Caco-2 (cell line): ENCODE results near the gene LCOR. TPM values are rescaled to one million over a fixed set of nuclear protein-coding genes. Genes with fewer than 3 reads are reported as not detected.

Experiments used
- BruUV-seq: library from RNA; stranded (reverse); fragments of 400-500 nt; replicated peaks from 2 replicates; lab custom pipeline; 2021; lab: Mats Ljungman, UMichigan
- CTCF ChIA-PET: fragments of 300-600 bp; sonication (Branson Sonifier 250); formaldehyde crosslinking; loops from one replicate; lab custom pipeline; 2022; ENCODE audit warnings: antibody characterized with exemption; lab: Charles Lee
- POLR2A ChIA-PET: fragments of 300-600 bp; sonication (Branson Sonifier 250); formaldehyde crosslinking; loops from one replicate; lab custom pipeline; 2022; ENCODE audit warnings: antibody characterized with exemption; lab: Charles Lee
- DNase-seq, 2 experiments: peaks; one replicate each; pipeline versions ENCODE4 v3.0.0 to v3.0.0-alpha.2; 2020 to 2022
- H3K27me3 ChIP-seq: replicated peaks from 2 replicates; pipeline ENCODE4 v1.6.0; 2011; ENCODE audit warnings: low read length; ENCODE audit not compliant: control insufficient read depth, insufficient read depth
- H3K36me3 ChIP-seq: 2 replicates; pipeline ENCODE4 v1.5.1; 2011; ENCODE audit warnings: low read length; ENCODE audit not compliant: control insufficient read depth, insufficient read depth
- H3K4me1 ChIP-seq: fragments of 250-450 bp; sonication (Bioruptor Pico); 2 replicates; pipeline ENCODE4 v1.5.1; 2020; ENCODE audit warnings: mild to moderate bottlenecking
- H3K4me3 ChIP-seq: 2 replicates; pipeline ENCODE4 v1.5.1; 2011; ENCODE audit warnings: low read depth, mild to moderate bottlenecking, control low read depth, low read length
- H3K9me3 ChIP-seq: fragments of 250-450 bp; sonication (Bioruptor Pico); 2 replicates; pipeline ENCODE4 v1.5.1; 2020; ENCODE audit warnings: mild to moderate bottlenecking, moderate library complexity
- H3K27ac Mint-ChIP-seq: one replicate; pipeline ENCODE4 v1.8.0; 2022; ENCODE audit warnings: mixed read lengths; ENCODE audit not compliant: unreplicated experiment
- H3K27me3 Mint-ChIP-seq: one replicate; pipeline ENCODE4 v1.8.0; 2022; ENCODE audit warnings: mixed read lengths; ENCODE audit not compliant: insufficient read depth, unreplicated experiment
- H3K36me3 Mint-ChIP-seq: one replicate; pipeline ENCODE4 v1.8.0; 2022; ENCODE audit warnings: mild to moderate bottlenecking, mixed read lengths; ENCODE audit not compliant: insufficient read depth, unreplicated experiment
- H3K4me1 Mint-ChIP-seq: one replicate; pipeline ENCODE4 v1.8.0; 2022; ENCODE audit warnings: low read depth, mixed read lengths; ENCODE audit not compliant: unreplicated experiment
- H3K4me3 Mint-ChIP-seq: one replicate; pipeline ENCODE4 v1.8.0; 2022; ENCODE audit warnings: mild to moderate bottlenecking, moderate library complexity, mixed read lengths; ENCODE audit not compliant: unreplicated experiment
- H3K9me3 Mint-ChIP-seq: one replicate; pipeline ENCODE4 v1.8.0; 2022; ENCODE audit warnings: mixed read lengths; ENCODE audit not compliant: unreplicated experiment
- intact Hi-C: fragments of 100-400 bp; cut with micrococcal nuclease; formaldehyde crosslinking; loops from one replicate; pipeline ENCODE4 v1.10.0; 2022; ENCODE audit not compliant: unreplicated experiment
- total RNA-seq: library from RNA; stranded (reverse); gene quantifications from 2 replicates; pipeline ENCODE4 v1.2.3, GENCODE V29; 2022
- TF ChIP-seq, protein P1 (sequence below), 2 experiments: fragments of 200-600 bp in 1 of 2; IDR thresholded peaks; 1 replicate in 1 of 2; 2 replicates in 1 of 2; pipeline versions ENCODE4 v1.5.1 to v1.8.0; 2011 to 2022; ENCODE audit warnings: antibody characterized with exemption in 1 of 2, control low read depth in 1 of 2, inconsistent platforms in 1 of 2, low read depth in 1 of 2, low read length in 1 of 2, mild to moderate bottlenecking in 1 of 2, moderate library complexity in 1 of 2; ENCODE audit not compliant: insufficient read depth in 1 of 2, severe bottlenecking in 1 of 2, unreplicated experiment in 1 of 2

The LCOR gene
- total RNA-seq, 1 experiment from 2014 or later, result 51.8 TPM

- H3K4me3 Mint-ChIP-seq, result no peak overlapping the region
- Histone ChIP-seq H3K36me3 (no peaks in the 10 kb centered on the region), H3K9me3 (no peaks in the 10 kb centered on the region), H3K27me3 (no peaks in the 10 kb centered on the region; the same call in 1 of the 2 replicates), H3K4me3 (no peak overlapping the region), H3K4me1 (peaks cover 2% of the 10 kb centered on the region; the same call in 1 of the 2 replicates)
- ChIA-PET POLR2A (no interaction called here), CTCF (interaction anchor here (0.6 to 3.1 kb wide), 5 partner anchors 10 to 199 kb away, joined by 3 to 17 read pairs (median 6); no protein-coding TSS in a partner anchor)
- BruUV-seq, result no TSS peak
- TF ChIP-seq, protein P1, sequence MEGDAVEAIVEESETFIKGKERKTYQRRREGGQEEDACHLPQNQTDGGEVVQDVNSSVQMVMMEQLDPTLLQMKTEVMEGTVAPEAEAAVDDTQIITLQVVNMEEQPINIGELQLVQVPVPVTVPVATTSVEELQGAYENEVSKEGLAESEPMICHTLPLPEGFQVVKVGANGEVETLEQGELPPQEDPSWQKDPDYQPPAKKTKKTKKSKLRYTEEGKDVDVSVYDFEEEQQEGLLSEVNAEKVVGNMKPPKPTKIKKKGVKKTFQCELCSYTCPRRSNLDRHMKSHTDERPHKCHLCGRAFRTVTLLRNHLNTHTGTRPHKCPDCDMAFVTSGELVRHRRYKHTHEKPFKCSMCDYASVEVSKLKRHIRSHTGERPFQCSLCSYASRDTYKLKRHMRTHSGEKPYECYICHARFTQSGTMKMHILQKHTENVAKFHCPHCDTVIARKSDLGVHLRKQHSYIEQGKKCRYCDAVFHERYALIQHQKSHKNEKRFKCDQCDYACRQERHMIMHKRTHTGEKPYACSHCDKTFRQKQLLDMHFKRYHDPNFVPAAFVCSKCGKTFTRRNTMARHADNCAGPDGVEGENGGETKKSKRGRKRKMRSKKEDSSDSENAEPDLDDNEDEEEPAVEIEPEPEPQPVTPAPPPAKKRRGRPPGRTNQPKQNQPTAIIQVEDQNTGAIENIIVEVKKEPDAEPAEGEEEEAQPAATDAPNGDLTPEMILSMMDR (IDR thresholded peaks at IDR 0.05; ENCODE audit: insufficient read depth in 1 of 2, low read depth in 1 of 2, low read length in 1 of 2, severe bottlenecking in 1 of 2, unreplicated experiment in 1 of 2), result no peak
- peaks cover 13% of the 10 kb centered on the region for H3K27me3 Mint-ChIP-seq
- DNase-seq, result no peak
- no peaks in the 10 kb centered on the region for H3K36me3 Mint-ChIP-seq
- no peaks in the 10 kb centered on the region for H3K9me3 Mint-ChIP-seq
- no peaks in the 10 kb centered on the region for H3K4me1 Mint-ChIP-seq
- H3K27ac Mint-ChIP-seq, result no peak overlapping the region
- intact Hi-C loops, result no loop called here
Observed at GRCh38 chr10:97034958-97035769, 203.1 kb downstream of the LCOR start.

GRCh38 chr10:97037365-97038361 lies 205.6 kb downstream of the LCOR start:
- Mint-ChIP-seq H3K4me3 (no peak overlapping the region), H3K36me3 (no peaks in the 10 kb centered on the region), H3K9me3 (no peaks in the 10 kb centered on the region), H3K4me1 (no peaks in the 10 kb centered on the region), H3K27me3 (peaks cover 13% of the 10 kb centered on the region), H3K27ac (no peak overlapping the region)
- POLR2A ChIA-PET, result no interaction called here
- peaks cover 2% of the 10 kb centered on the region; the same call in 1 of the 2 replicates for H3K4me1 ChIP-seq
- H3K36me3 ChIP-seq, result no peaks in the 10 kb centered on the region
- BruUV-seq, result no TSS peak
- CTCF ChIA-PET, result interaction anchor here (0.5 to 3.1 kb wide), 17 partner anchors 9 to 1038 kb away, joined by 3 to 17 read pairs (median 4); partner anchors contain the start of gene RRP12
- no peak overlapping the region for H3K4me3 ChIP-seq
- intact Hi-C loops, result loop anchor here (1.0 kb wide), 1 partner anchor 173 kb away; no protein-coding TSS in a partner anchor
- no peaks in the 10 kb centered on the region for H3K9me3 ChIP-seq
- TF ChIP-seq, protein P1 (IDR thresholded peaks at IDR 0.05; ENCODE audit: insufficient read depth in 1 of 2, low read depth in 1 of 2, low read length in 1 of 2, severe bottlenecking in 1 of 2, unreplicated experiment in 1 of 2), result peak; percentile 84 to 91
- DNase-seq, result peak; percentile 82 to 85
- H3K27me3 ChIP-seq, result no peaks in the 10 kb centered on the region

- Mint-ChIP-seq H3K9me3 (no peaks in the 10 kb centered on the region), H3K36me3 (no peaks in the 10 kb centered on the region), H3K27me3 (peaks cover 13% of the 10 kb centered on the region), H3K27ac (no peak overlapping the region), H3K4me1 (no peaks in the 10 kb centered on the region), H3K4me3 (no peak overlapping the region)
- Histone ChIP-seq H3K36me3 (no peaks in the 10 kb centered on the region), H3K9me3 (no peaks in the 10 kb centered on the region), H3K27me3 (no peaks in the 10 kb centered on the region), H3K4me1 (peaks cover 2% of the 10 kb centered on the region; the same call in 1 of the 2 replicates), H3K4me3 (no peak overlapping the region)
- no peak for DNase-seq
- CTCF ChIA-PET, result interaction anchor here (3.1 kb wide), 1 partner anchor 34 kb away, joined by 17 read pairs; no protein-coding TSS in a partner anchor
- intact Hi-C loops, result no loop called here
- TF ChIP-seq, protein P1 (IDR thresholded peaks at IDR 0.05; ENCODE audit: insufficient read depth in 1 of 2, low read depth in 1 of 2, low read length in 1 of 2, severe bottlenecking in 1 of 2, unreplicated experiment in 1 of 2), result no peak
- POLR2A ChIA-PET, result no interaction called here
- BruUV-seq, result no TSS peak
Observed at GRCh38 chr10:97038688-97039087, 206.6 kb downstream of the LCOR start.
